ENCODE results near the gene OBSCN. TPM values are rescaled to one million over a fixed set of nuclear protein-coding genes. Genes with fewer than 3 reads are reported as not detected.

OBSCN gene
- total and polyA plus RNA-seq, 2 of the 13 experiments (the other 11 are each of a cell fraction or from before 2014, with no cell fraction given) = 0.20 TPM

- TF ChIP-seq ZNF782 (CRISPR knock-in tag; IDR thresholded peaks at IDR 0.05; ENCODE audit: borderline replicate concordance) (peak; percentile 74; the same call in 1 of the 2 replicates), TFDP1 (CRISPR knock-in tag; IDR thresholded peaks at IDR 0.05; ENCODE audit: borderline replicate concordance) (peak; percentile 85; the same call in 1 of the 2 replicates), ETV5 (CRISPR knock-in tag; IDR thresholded peaks at IDR 0.05; ENCODE audit: borderline replicate concordance) (peak; percentile 79), MAF1 (CRISPR knock-in tag; IDR thresholded peaks at IDR 0.05; ENCODE audit: borderline replicate concordance) (no peak), TFDP2 (CRISPR knock-in tag; IDR thresholded peaks at IDR 0.05) (peak; percentile 85), FOXA1 (IDR thresholded peaks at IDR 0.05) (no peak), FOXA1 (CRISPR knock-in tag; IDR thresholded peaks at IDR 0.05) (no peak), THAP8 (CRISPR knock-in tag; IDR thresholded peaks at IDR 0.05; ENCODE audit: borderline replicate concordance) (no peak), MATR3 (CRISPR knock-in tag; IDR thresholded peaks at IDR 0.05) (no peak), ZNF878 (CRISPR knock-in tag; IDR thresholded peaks at IDR 0.05) (no peak), AKNA (CRISPR knock-in tag; IDR thresholded peaks at IDR 0.05; ENCODE audit: borderline replicate concordance) (no peak), ZNF576 (CRISPR knock-in tag; IDR thresholded peaks at IDR 0.05) (no peak), ZNF577 (CRISPR knock-in tag; IDR thresholded peaks at IDR 0.05; ENCODE audit: borderline replicate concordance, low read depth) (no peak), ZEB1 (IDR thresholded peaks at IDR 0.05; ENCODE audit: insufficient replicate concordance, low read depth) (no peak), JDP2 (CRISPR knock-in tag; IDR thresholded peaks at IDR 0.05; ENCODE audit: borderline replicate concordance) (no peak), FUBP1 (CRISPR knock-in tag; IDR thresholded peaks at IDR 0.05; ENCODE audit: borderline replicate concordance) (no peak), SCMH1 (CRISPR knock-in tag; IDR thresholded peaks at IDR 0.05; ENCODE audit: borderline replicate concordance) (no peak), NR2F2 (IDR thresholded peaks at IDR 0.05; ENCODE audit: borderline replicate concordance, low read depth) (no peak), SRSF1 (optimal IDR thresholded peaks at IDR 0.05; ENCODE audit: low read depth, low read length) (peak; percentile 4)
Measured at GRCh38 chr1:228165372-228166169, 42.3 kb upstream of the OBSCN start, which contains the start of gene IBA57 (continued).
